HEK293 (cell line): ENCODE results near the gene TSC22D1.

ENCODE experiments used
- MYNN ChIP-seq: fragments of 450-650 bp; formaldehyde crosslinking; IDR thresholded peaks from 2 replicates; pipeline ENCODE4 v1.5.1; 2016; ENCODE audit warnings: missing biosample characterization, missing genetic modification characterization, borderline replicate concordance
- ZBTB1 ChIP-seq: fragments of 450-650 bp; formaldehyde crosslinking; IDR thresholded peaks from 2 replicates; pipeline ENCODE4 v1.5.1; 2016; ENCODE audit warnings: missing biosample characterization, missing genetic modification characterization
- ZBTB20 ChIP-seq: fragments of 450-650 bp; formaldehyde crosslinking; IDR thresholded peaks from 2 replicates; pipeline ENCODE4 v1.5.1; 2016; ENCODE audit warnings: missing biosample characterization, missing genetic modification characterization
- ZNF223 ChIP-seq: fragments of 450-650 bp; formaldehyde crosslinking; IDR thresholded peaks from 2 replicates; pipeline ENCODE4 v1.5.1; 2016; ENCODE audit warnings: missing biosample characterization, missing genetic modification characterization
- ZNF23 ChIP-seq: fragments of 450-650 bp; formaldehyde crosslinking; IDR thresholded peaks from 2 replicates; pipeline ENCODE4 v1.5.1; 2016; ENCODE audit warnings: missing biosample characterization, missing genetic modification characterization, borderline replicate concordance
- ZNF274 ChIP-seq, 2 experiments: fragments of 200-500 bp in 1 of 2; fragments of 450-650 bp in 1 of 2; sonication (Bioruptor generic) in 1 of 2; formaldehyde crosslinking in 1 of 2; IDR thresholded peaks; 2 replicates each; pipeline versions ENCODE4 v1.5.1 to v1.6.1; 2014 to 2016; ENCODE audit warnings: borderline replicate concordance in 1 of 2, inconsistent platforms in 1 of 2, low read length in 1 of 2, missing biosample characterization in 1 of 2, missing genetic modification characterization in 1 of 2
- ZNF416 ChIP-seq: fragments of 450-650 bp; formaldehyde crosslinking; IDR thresholded peaks from 2 replicates; pipeline ENCODE4 v1.5.1; 2016; ENCODE audit warnings: missing biosample characterization, missing genetic modification characterization
- ZNF561 ChIP-seq: fragments of 450-650 bp; IDR thresholded peaks from 2 replicates; pipeline ENCODE4 v1.5.1; 2018; ENCODE audit warnings: missing biosample characterization, missing genetic modification characterization, borderline replicate concordance
- ZNF660 ChIP-seq: fragments of 450-650 bp; IDR thresholded peaks from 2 replicates; pipeline ENCODE4 v1.5.1; 2018; ENCODE audit warnings: missing biosample characterization, mild to moderate bottlenecking, missing genetic modification characterization
- TF ChIP-seq, protein P1 (sequence below): fragments of 450-650 bp; formaldehyde crosslinking; IDR thresholded peaks from 2 replicates; pipeline ENCODE4 v1.5.1; 2016; ENCODE audit warnings: missing biosample characterization, missing genetic modification characterization
- TF ChIP-seq, protein P2 (sequence below): fragments of 450-650 bp; formaldehyde crosslinking; IDR thresholded peaks from 2 replicates; pipeline ENCODE4 v1.5.1; 2017; ENCODE audit warnings: missing biosample characterization, missing genetic modification characterization
- TF ChIP-seq, protein P3 (sequence below): fragments of 450-650 bp; formaldehyde crosslinking; IDR thresholded peaks from 2 replicates; pipeline ENCODE4 v1.5.1; 2017; ENCODE audit warnings: missing biosample characterization, missing genetic modification characterization
- TF ChIP-seq, protein P4 (sequence below): fragments of 450-650 bp; formaldehyde crosslinking; IDR thresholded peaks from 2 replicates; pipeline ENCODE4 v1.5.1; 2016; ENCODE audit warnings: missing biosample characterization, missing genetic modification characterization

DNA sequence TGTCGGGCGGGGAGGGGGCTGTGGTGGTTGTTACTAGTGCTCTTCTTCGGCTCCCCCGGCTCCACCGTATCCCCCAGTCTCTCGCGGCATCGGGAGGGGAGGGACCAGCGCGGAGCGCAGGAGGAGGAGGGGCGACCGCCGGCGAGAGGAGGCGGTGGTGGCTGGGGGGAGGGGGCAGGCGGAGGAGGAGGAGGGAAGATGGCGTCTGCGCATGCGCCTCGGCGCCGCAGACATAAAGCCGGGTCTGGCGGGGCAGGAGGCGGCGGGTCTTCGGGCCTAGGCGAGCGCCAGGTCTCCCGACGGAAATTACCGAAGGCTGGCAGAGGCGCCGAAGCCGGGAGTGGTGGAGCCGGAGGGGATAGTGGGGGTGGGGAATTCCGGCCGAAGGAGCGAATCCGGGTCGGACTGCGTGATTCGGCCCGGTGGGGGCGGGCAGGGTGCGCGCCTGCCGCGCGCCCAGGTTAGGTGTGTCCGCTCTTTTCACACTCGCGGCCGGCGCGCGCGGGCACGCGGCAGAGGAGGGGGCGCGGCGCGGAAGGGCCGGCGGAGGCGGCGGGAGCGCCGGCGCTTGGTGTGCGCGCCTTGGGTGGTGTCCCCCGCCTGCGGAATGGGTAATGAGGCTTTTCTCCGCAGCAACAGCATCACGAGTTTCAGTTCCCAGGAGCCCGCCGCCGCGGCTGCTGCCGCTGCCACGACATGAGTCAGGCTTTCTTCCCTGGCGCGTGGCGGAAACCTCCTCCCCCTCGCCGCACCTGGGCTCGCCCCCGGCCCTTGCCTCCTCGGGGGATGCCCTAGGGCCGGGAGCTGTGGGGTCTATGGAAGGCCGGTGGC is 1.3 kb upstream of the TSC22D1 start:
- TF ChIP-seq ZNF223 (tag by site-specific recombination), result no peak
- TF ChIP-seq, protein P1, sequence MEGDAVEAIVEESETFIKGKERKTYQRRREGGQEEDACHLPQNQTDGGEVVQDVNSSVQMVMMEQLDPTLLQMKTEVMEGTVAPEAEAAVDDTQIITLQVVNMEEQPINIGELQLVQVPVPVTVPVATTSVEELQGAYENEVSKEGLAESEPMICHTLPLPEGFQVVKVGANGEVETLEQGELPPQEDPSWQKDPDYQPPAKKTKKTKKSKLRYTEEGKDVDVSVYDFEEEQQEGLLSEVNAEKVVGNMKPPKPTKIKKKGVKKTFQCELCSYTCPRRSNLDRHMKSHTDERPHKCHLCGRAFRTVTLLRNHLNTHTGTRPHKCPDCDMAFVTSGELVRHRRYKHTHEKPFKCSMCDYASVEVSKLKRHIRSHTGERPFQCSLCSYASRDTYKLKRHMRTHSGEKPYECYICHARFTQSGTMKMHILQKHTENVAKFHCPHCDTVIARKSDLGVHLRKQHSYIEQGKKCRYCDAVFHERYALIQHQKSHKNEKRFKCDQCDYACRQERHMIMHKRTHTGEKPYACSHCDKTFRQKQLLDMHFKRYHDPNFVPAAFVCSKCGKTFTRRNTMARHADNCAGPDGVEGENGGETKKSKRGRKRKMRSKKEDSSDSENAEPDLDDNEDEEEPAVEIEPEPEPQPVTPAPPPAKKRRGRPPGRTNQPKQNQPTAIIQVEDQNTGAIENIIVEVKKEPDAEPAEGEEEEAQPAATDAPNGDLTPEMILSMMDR (tag by site-specific recombination), result no peak
- peak; percentile 89; the same call in 1 of the 2 replicates for TF ChIP-seq ZNF561 (tag by site-specific recombination)
- 0 out of 2 replicates have a peak, but pooled peaks have one; percentile 15 for TF ChIP-seq ZBTB20 (tag by site-specific recombination)
- TF ChIP-seq ZNF23 (tag by site-specific recombination), result no peak
- TF ChIP-seq, protein P2, sequence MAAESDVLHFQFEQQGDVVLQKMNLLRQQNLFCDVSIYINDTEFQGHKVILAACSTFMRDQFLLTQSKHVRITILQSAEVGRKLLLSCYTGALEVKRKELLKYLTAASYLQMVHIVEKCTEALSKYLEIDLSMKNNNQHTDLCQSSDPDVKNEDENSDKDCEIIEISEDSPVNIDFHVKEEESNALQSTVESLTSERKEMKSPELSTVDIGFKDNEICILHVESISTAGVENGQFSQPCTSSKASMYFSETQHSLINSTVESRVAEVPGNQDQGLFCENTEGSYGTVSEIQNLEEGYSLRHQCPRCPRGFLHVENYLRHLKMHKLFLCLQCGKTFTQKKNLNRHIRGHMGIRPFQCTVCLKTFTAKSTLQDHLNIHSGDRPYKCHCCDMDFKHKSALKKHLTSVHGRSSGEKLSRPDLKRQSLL (tag by site-specific recombination), result 0 out of 2 replicates have a peak, but pooled peaks have one; percentile 14
- peak; percentile 71; the same call in 1 of the 2 replicates for TF ChIP-seq ZBTB1 (tag by site-specific recombination)
- TF ChIP-seq, protein P3, sequence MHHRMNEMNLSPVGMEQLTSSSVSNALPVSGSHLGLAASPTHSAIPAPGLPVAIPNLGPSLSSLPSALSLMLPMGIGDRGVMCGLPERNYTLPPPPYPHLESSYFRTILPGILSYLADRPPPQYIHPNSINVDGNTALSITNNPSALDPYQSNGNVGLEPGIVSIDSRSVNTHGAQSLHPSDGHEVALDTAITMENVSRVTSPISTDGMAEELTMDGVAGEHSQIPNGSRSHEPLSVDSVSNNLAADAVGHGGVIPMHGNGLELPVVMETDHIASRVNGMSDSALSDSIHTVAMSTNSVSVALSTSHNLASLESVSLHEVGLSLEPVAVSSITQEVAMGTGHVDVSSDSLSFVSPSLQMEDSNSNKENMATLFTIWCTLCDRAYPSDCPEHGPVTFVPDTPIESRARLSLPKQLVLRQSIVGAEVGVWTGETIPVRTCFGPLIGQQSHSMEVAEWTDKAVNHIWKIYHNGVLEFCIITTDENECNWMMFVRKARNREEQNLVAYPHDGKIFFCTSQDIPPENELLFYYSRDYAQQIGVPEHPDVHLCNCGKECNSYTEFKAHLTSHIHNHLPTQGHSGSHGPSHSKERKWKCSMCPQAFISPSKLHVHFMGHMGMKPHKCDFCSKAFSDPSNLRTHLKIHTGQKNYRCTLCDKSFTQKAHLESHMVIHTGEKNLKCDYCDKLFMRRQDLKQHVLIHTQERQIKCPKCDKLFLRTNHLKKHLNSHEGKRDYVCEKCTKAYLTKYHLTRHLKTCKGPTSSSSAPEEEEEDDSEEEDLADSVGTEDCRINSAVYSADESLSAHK (tag by site-specific recombination), result no peak
- no peak for TF ChIP-seq ZNF416 (tag by site-specific recombination)
- peak; percentile 94 for TF ChIP-seq ZNF660
- TF ChIP-seq, protein P4, sequence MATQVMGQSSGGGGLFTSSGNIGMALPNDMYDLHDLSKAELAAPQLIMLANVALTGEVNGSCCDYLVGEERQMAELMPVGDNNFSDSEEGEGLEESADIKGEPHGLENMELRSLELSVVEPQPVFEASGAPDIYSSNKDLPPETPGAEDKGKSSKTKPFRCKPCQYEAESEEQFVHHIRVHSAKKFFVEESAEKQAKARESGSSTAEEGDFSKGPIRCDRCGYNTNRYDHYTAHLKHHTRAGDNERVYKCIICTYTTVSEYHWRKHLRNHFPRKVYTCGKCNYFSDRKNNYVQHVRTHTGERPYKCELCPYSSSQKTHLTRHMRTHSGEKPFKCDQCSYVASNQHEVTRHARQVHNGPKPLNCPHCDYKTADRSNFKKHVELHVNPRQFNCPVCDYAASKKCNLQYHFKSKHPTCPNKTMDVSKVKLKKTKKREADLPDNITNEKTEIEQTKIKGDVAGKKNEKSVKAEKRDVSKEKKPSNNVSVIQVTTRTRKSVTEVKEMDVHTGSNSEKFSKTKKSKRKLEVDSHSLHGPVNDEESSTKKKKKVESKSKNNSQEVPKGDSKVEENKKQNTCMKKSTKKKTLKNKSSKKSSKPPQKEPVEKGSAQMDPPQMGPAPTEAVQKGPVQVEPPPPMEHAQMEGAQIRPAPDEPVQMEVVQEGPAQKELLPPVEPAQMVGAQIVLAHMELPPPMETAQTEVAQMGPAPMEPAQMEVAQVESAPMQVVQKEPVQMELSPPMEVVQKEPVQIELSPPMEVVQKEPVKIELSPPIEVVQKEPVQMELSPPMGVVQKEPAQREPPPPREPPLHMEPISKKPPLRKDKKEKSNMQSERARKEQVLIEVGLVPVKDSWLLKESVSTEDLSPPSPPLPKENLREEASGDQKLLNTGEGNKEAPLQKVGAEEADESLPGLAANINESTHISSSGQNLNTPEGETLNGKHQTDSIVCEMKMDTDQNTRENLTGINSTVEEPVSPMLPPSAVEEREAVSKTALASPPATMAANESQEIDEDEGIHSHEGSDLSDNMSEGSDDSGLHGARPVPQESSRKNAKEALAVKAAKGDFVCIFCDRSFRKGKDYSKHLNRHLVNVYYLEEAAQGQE (tag by site-specific recombination), result peak; percentile 18; the same call in 1 of the 2 replicates
- no peak for TF ChIP-seq MYNN (tag by site-specific recombination)
- no peak for TF ChIP-seq ZNF274 (IDR thresholded peaks at IDR 0.05; ENCODE audit: low read length)
- no peak for TF ChIP-seq ZNF274 (tag by site-specific recombination; IDR thresholded peaks at IDR 0.05; ENCODE audit: borderline replicate concordance)
